Mucosa of descending colon (tissue), 3 donors: Measurements from ENCODE around the gene ANKRD7. TPM values are rescaled to one million over a fixed set of nuclear protein-coding genes. Genes with fewer than 3 reads are reported as not detected.
"Not testable (repeated sequence)": the region's sequence is repeated elsewhere in the genome, so short reads cannot be mapped to it uniquely, and the experiment has no call there.

Experiments used
- ATAC-seq: fragments of 200-7000 bp; cut with Tn5 transposase; one replicate; pipeline ENCODE4 v1.9.1; 2020; ENCODE audit warnings: mild to moderate bottlenecking, moderate library complexity
- DNase-seq, 3 donors: peaks; one replicate each; pipeline ENCODE4 v3.0.0-alpha.2; 2020
- H3K36me3 ChIP-seq: fragments of 200-600 bp; one replicate; pipeline ENCODE4 v1.8.0; 2021; ENCODE audit warnings: low read depth, mild to moderate bottlenecking
- H3K4me1 ChIP-seq: fragments of 200-600 bp; one replicate; pipeline ENCODE4 v1.8.0; 2021; ENCODE audit warnings: low read depth, mild to moderate bottlenecking
- H3K4me3 ChIP-seq: fragments of 200-600 bp; one replicate; pipeline ENCODE4 v1.8.0; 2021; ENCODE audit warnings: mild to moderate bottlenecking
- H3K9me3 ChIP-seq: fragments of 200-600 bp; one replicate; pipeline ENCODE4 v1.8.0; 2021; ENCODE audit warnings: mild to moderate bottlenecking
- CTCF ChIP-seq: fragments of 200-600 bp; IDR thresholded peaks from one replicate; pipeline ENCODE4 v1.8.0; 2022; ENCODE audit warnings: antibody characterized with exemption, mild to moderate bottlenecking
- intact Hi-C, 2 donors: fragments of 100-400 bp; cut with DNase I in 1 of 2; cut with micrococcal nuclease in 1 of 2; formaldehyde crosslinking; loops; one replicate each; pipeline versions ENCODE4 v1.11.0 to v1.11.1; 2022; cut with DNase I, micrococcal nuclease
- total RNA-seq, 3 donors: library from RNA; stranded (reverse); fragmentation: NEBNext Ultra II Directional in 2 of 3; extraction: Animal tissue kit (Norgen Biotek cat#: 25700) in 2 of 3; gene quantifications; one replicate each; pipeline versions ENCODE4 v1.2.1 to v1.2.4, GENCODE V29; 2021 to 2023
- donor health status: DM: no; HTN: no; CAD: no; lungs with moderate emphysema.
- donor health status: DM: no; HTN: no; CAD: no.
- donor health status: DM: no; HTN: yes; CAD: no.

Gene ANKRD7
- total RNA-seq, 3 donors from 2014 or later, result 1.9 TPM; not detected in 2

- Histone ChIP-seq H3K4me3 (no peak overlapping the region), H3K4me1 (no peaks in the 10 kb centered on the region), H3K9me3 (no peaks in the 10 kb centered on the region), H3K36me3 (no peaks in the 10 kb centered on the region)
- ATAC-seq (no peak), DNase-seq (no peak)
- intact Hi-C loops, result no loop called here
- TF ChIP-seq CTCF, result no peak
Observed at GRCh38 chr7:118239014-118239413, 14.5 kb downstream of the ANKRD7 start.

- H3K4me3 ChIP-seq, DNase-seq, H3K36me3 ChIP-seq, H3K9me3 ChIP-seq, ATAC-seq, H3K4me1 ChIP-seq, intact Hi-C loops: not testable (repeated sequence)
Observed at GRCh38 chr7:118240320-118240719, 15.8 kb downstream of the ANKRD7 start.

- ATAC-seq, result no peak
Observed at GRCh38 chr7:118243695-118244094, 19.2 kb downstream of the ANKRD7 start.

GRCh38 chr7:118245267-118246040, 20.9 kb downstream of the ANKRD7 start:
- Histone ChIP-seq H3K4me3 (no peak overlapping the region), H3K4me1 (no peaks in the 10 kb centered on the region), H3K9me3 (no peaks in the 10 kb centered on the region), H3K36me3 (no peaks in the 10 kb centered on the region)
- no peak for TF ChIP-seq CTCF
- no peak for DNase-seq
- ATAC-seq, result no peak
- intact Hi-C loops, result no loop called here

More at GRCh38 chr7:118243695-118244094, 19.2 kb downstream of the ANKRD7 start:
- DNase-seq, result no peak
- no peak overlapping the region for H3K4me3 ChIP-seq
- no peak for TF ChIP-seq CTCF
- intact Hi-C loops, result no loop called here
- no peaks in the 10 kb centered on the region for H3K9me3 ChIP-seq
- H3K36me3 ChIP-seq, result no peaks in the 10 kb centered on the region
- H3K4me1 ChIP-seq, result no peaks in the 10 kb centered on the region

GRCh38 chr7:118250860-118251494, 26.5 kb downstream of the ANKRD7 start:
- Histone ChIP-seq H3K36me3 (no peaks in the 10 kb centered on the region), H3K4me1 (no peaks in the 10 kb centered on the region), H3K9me3 (no peaks in the 10 kb centered on the region), H3K4me3 (no peak overlapping the region)
- intact Hi-C loops, result no loop called here
- no peak for TF ChIP-seq CTCF
- no peak for ATAC-seq
- no peak for DNase-seq

- DNase-seq (no peak), ATAC-seq (no peak)
- Histone ChIP-seq H3K4me3 (no peak overlapping the region), H3K36me3 (no peaks in the 10 kb centered on the region), H3K4me1 (no peaks in the 10 kb centered on the region), H3K9me3 (no peaks in the 10 kb centered on the region)
- intact Hi-C loops, result no loop called here
- no peak for TF ChIP-seq CTCF
Observed at GRCh38 chr7:118252087-118252486, 27.6 kb downstream of the ANKRD7 start.
